GM12872 (cell line): Measurements from ENCODE around the gene ZFP36L2.

Experiments used
- CTCF ChIP-seq: IDR thresholded peaks from 3 replicates; pipeline ENCODE4 v1.5.1; 2011; ENCODE audit warnings: low read depth, mild to moderate bottlenecking, low read length, moderate library complexity; ENCODE audit not compliant: insufficient read depth

ZFP36L2 gene

GRCh38 chr2:43212216-43212835 lies 14.1 kb downstream of the ZFP36L2 start:
- no peak for TF ChIP-seq CTCF

- no peak for TF ChIP-seq CTCF
These were observed 15.7 kb downstream of the ZFP36L2 start for GRCh38 chr2:43210467-43211303.

GRCh38 chr2:43210125-43210466 lies 16.3 kb downstream of the ZFP36L2 start:
- no peak for TF ChIP-seq CTCF

GRCh38 chr2:43209204-43209717 lies 17.1 kb downstream of the ZFP36L2 start:
- no peak for TF ChIP-seq CTCF

GRCh38 chr2:43207553-43208300 lies 18.7 kb downstream of the ZFP36L2 start:
- 0 out of 3 replicates have a peak, but pooled peaks have one; percentile 25 for TF ChIP-seq CTCF

- no peak for TF ChIP-seq CTCF
These were observed 19.8 kb downstream of the ZFP36L2 start for GRCh38 chr2:43206602-43207001.

- TF ChIP-seq CTCF = no peak
These were observed 23.0 kb downstream of the ZFP36L2 start for GRCh38 chr2:43203373-43203772.
